GM12878 (cell line): Measurements from ENCODE around the gene ZAR1L. TPM values are rescaled to one million over a fixed set of nuclear protein-coding genes. Genes with fewer than 3 reads are reported as not detected.
A peak's percentile ranks its signal among the peaks of the same experiment; 100 is the strongest.

Experiments used
- CBFB ChIP-seq: IDR thresholded peaks from 2 replicates; pipeline ENCODE4 v1.6.1; 2016; ENCODE audit warnings: antibody characterized with exemption, low read depth
- CTCF ChIP-seq, 3 experiments: IDR thresholded peaks in 2 of 3; conservative IDR thresholded peaks in 1 of 3; 2 replicates each; pipeline ENCODE4 v1.5.1; 2011; ENCODE audit warnings: low read depth in 3 of 3, low read length in 3 of 3, mild to moderate bottlenecking in 3 of 3, control low read depth in 2 of 3, moderate library complexity in 2 of 3, inconsistent platforms in 1 of 3, mixed read lengths in 1 of 3; ENCODE audit not compliant: control insufficient read depth in 2 of 3, insufficient read depth in 1 of 3; ENCODE audit errors: extremely low read depth in 1 of 3
- DPF2 ChIP-seq: fragments of 450-650 bp; IDR thresholded peaks from 2 replicates; pipeline ENCODE4 v1.6.1; 2017; ENCODE audit warnings: mild to moderate bottlenecking
- E2F8 ChIP-seq: fragments of 450-650 bp; IDR thresholded peaks from 2 replicates; pipeline ENCODE4 v1.6.1; 2018; ENCODE audit warnings: mild to moderate bottlenecking, low read depth, moderate library complexity; ENCODE audit not compliant: partially characterized antibody
- FOXM1 ChIP-seq: IDR thresholded peaks from 2 replicates; pipeline ENCODE4 v1.6.1; 2012; ENCODE audit warnings: low read depth, mild to moderate bottlenecking, inconsistent platforms, low read length, moderate library complexity
- HDAC2 ChIP-seq: fragments of 200-600 bp; sonication (generic); IDR thresholded peaks from 2 replicates; pipeline ENCODE4 v1.6.1; 2017
- KAT2A ChIP-seq: conservative IDR thresholded peaks from 2 replicates; pipeline ENCODE4 v1.6.1; 2011; ENCODE audit warnings: low read depth, low read length; ENCODE audit not compliant: control insufficient read depth
- MXI1 ChIP-seq: fragments of 150-350 bp; IDR thresholded peaks from 2 replicates; pipeline ENCODE4 v1.6.1; 2011; ENCODE audit warnings: low read depth, mild to moderate bottlenecking, inconsistent platforms, low read length, improper control_type of control experiment
- POLR2AphosphoS2 ChIP-seq: IDR thresholded peaks from 2 replicates; pipeline ENCODE4 v1.6.1; 2011; ENCODE audit warnings: low read depth, mild to moderate bottlenecking, low read length, improper control_type of control experiment, moderate library complexity
- PRDM15 ChIP-seq: fragments of 450-650 bp; formaldehyde crosslinking; IDR thresholded peaks from 2 replicates; pipeline ENCODE4 v1.4.0; 2020; ENCODE audit warnings: mild to moderate bottlenecking, moderate library complexity
- RFX5 ChIP-seq: IDR thresholded peaks from 2 replicates; pipeline ENCODE4 v1.6.1; 2011; ENCODE audit warnings: low read depth, low read length, improper control_type of control experiment
- SMAD1 ChIP-seq: fragments of 450-650 bp; IDR thresholded peaks from 2 replicates; pipeline ENCODE4 v1.6.1; 2018; ENCODE audit warnings: mild to moderate bottlenecking, low read depth; ENCODE audit not compliant: partially characterized antibody
- SMARCA5 ChIP-seq: fragments of 450-650 bp; IDR thresholded peaks from 2 replicates; pipeline ENCODE4 v1.6.1; 2017; ENCODE audit warnings: mild to moderate bottlenecking
- USF2 ChIP-seq: IDR thresholded peaks from 2 replicates; pipeline ENCODE4 v1.6.1; 2011; ENCODE audit warnings: low read depth, low read length, improper control_type of control experiment, borderline replicate concordance
- ZNF384 ChIP-seq: IDR thresholded peaks from 2 replicates; pipeline ENCODE4 v1.6.1; 2012; ENCODE audit warnings: low read depth, mild to moderate bottlenecking, low read length, improper control_type of control experiment, borderline replicate concordance
- polyA plus RNA-seq, 11 experiments: library from polyadenylated mRNA; depleted of rRNA in 4 of 11; unstranded in 6 of 11; stranded (reverse) in 5 of 11; fragments of >200 nt; fragmentation: Nextera tagmentation in 4 of 11; fragmentation: Illumina TruSeq in 1 of 11; extraction: Ambion mirVana in 4 of 11; extraction: Trizol in 1 of 11; gene quantifications; 1 replicate in 1 of 11; 2 replicates in 10 of 11; pipeline versions ENCODE4 v1.2.1 to v1.2.3, GENCODE V29; 2011 to 2016; ENCODE audit warnings: inconsistent platforms in 2 of 11, missing spikeins in 2 of 11, low read depth in 1 of 11
- total RNA-seq, 4 experiments: library from RNA; depleted of rRNA in 3 of 4; stranded (reverse); fragments of >200 nt in 3 of 4; fragmentation: Illumina TruSeq in 1 of 4; extraction: Trizol in 1 of 4; gene quantifications; 2 replicates each; pipeline versions ENCODE4 v1.2.1 to v1.2.3, GENCODE V29; 2013 to 2021
- TF ChIP-seq, protein P1 (sequence below): fragments of 150-350 bp; IDR thresholded peaks from 2 replicates; pipeline ENCODE4 v1.6.1; 2014; ENCODE audit warnings: mild to moderate bottlenecking, low read depth, low read length

ZAR1L gene
- total and polyA plus RNA-seq, 10 of the 15 experiments (the other 5 are each of a cell fraction or from before 2014, with no cell fraction given) = 0.05 to 0.34 (median 0.17) TPM; not detected in 6

DNA sequence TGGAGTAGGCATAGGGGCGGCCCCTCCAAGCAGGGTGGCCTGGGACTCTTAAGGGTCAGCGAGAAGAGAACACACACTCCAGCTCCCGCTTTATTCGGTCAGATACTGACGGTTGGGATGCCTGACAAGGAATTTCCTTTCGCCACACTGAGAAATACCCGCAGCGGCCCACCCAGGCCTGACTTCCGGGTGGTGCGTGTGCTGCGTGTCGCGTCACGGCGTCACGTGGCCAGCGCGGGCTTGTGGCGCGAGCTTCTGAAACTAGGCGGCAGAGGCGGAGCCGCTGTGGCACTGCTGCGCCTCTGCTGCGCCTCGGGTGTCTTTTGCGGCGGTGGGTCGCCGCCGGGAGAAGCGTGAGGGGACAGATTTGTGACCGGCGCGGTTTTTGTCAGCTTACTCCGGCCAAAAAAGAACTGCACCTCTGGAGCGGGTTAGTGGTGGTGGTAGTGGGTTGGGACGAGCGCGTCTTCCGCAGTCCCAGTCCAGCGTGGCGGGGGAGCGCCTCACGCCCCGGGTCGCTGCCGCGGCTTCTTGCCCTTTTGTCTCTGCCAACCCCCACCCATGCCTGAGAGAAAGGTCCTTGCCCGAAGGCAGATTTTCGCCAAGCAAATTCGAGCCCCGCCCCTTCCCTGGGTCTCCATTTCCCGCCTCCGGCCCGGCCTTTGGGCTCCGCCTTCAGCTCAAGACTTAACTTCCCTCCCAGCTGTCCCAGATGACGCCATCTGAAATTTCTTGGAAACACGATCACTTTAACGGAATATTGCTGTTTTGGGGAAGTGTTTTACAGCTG lies at the start of gene ZAR1L, which contains the start of gene BRCA2 (continued):
- TF ChIP-seq PRDM15 (CRISPR knock-in tag) = no peak
- no peak for TF ChIP-seq CTCF (IDR thresholded peaks at IDR 0.05 in 2 of 3, conservative IDR thresholded peaks at IDR 0.05 in 1 of 3; ENCODE audit: control insufficient read depth in 2 of 3, extremely low read depth in 1 of 3, insufficient read depth in 1 of 3, low read depth in 3 of 3, low read length in 3 of 3)
- TF ChIP-seq KAT2A = no peak
- TF ChIP-seq POLR2AphosphoS2 = peak; percentile 65; the same call in 1 of the 2 replicates
- TF ChIP-seq CBFB = peak; percentile 58; the same call in 1 of the 2 replicates
- no peak for TF ChIP-seq ZNF384
- no peak for TF ChIP-seq SMAD1
- no peak; the same call in 1 of the 2 replicates for TF ChIP-seq SMARCA5
- peak; percentile 93 for TF ChIP-seq MXI1
- TF ChIP-seq RFX5 = no peak
- no peak for TF ChIP-seq HDAC2
- peak; percentile 95 for TF ChIP-seq USF2
- TF ChIP-seq E2F8 = peak; percentile 22
- TF ChIP-seq, protein P1, sequence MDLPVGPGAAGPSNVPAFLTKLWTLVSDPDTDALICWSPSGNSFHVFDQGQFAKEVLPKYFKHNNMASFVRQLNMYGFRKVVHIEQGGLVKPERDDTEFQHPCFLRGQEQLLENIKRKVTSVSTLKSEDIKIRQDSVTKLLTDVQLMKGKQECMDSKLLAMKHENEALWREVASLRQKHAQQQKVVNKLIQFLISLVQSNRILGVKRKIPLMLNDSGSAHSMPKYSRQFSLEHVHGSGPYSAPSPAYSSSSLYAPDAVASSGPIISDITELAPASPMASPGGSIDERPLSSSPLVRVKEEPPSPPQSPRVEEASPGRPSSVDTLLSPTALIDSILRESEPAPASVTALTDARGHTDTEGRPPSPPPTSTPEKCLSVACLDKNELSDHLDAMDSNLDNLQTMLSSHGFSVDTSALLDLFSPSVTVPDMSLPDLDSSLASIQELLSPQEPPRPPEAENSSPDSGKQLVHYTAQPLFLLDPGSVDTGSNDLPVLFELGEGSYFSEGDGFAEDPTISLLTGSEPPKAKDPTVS = no peak
- TF ChIP-seq FOXM1 = peak; percentile 22; the same call in 1 of the 2 replicates
- peak; percentile 67; the same call in 1 of the 2 replicates for TF ChIP-seq DPF2
